WERI-Rb-1 (cell line): ENCODE data around the gene SIGLEC1.

ENCODE experiments used
- DNase-seq: peaks from one replicate; pipeline ENCODE4 v3.0.0-alpha.2; 2020
- H3K27ac ChIP-seq: fragments of 250-450 bp; sonication (Bioruptor Pico); 2 replicates; pipeline ENCODE4 v1.5.1; 2020; ENCODE audit warnings: mild to moderate bottlenecking, moderate library complexity
- H3K27me3 ChIP-seq: fragments of 250-450 bp; sonication (Bioruptor Pico); 2 replicates; pipeline ENCODE4 v1.5.1; 2021; ENCODE audit warnings: mild to moderate bottlenecking, low read depth, moderate library complexity; ENCODE audit not compliant: insufficient read depth, severe bottlenecking
- H3K36me3 ChIP-seq: fragments of 250-450 bp; sonication (Bioruptor Pico); 2 replicates; pipeline ENCODE4 v1.5.1; 2020; ENCODE audit warnings: mild to moderate bottlenecking, moderate library complexity
- H3K4me3 ChIP-seq: 2 replicates; pipeline ENCODE4 v1.5.1; 2011; ENCODE audit warnings: low read depth, mild to moderate bottlenecking, control low read depth, low read length
- H3K9me3 ChIP-seq: fragments of 250-450 bp; sonication (Bioruptor Pico); 2 replicates; pipeline ENCODE4 v1.5.1; 2021; ENCODE audit warnings: mild to moderate bottlenecking, moderate library complexity; ENCODE audit not compliant: severe bottlenecking
- CTCF ChIP-seq: IDR thresholded peaks from 2 replicates; pipeline ENCODE4 v1.5.1; 2011; ENCODE audit warnings: low read depth, mild to moderate bottlenecking, control low read depth, inconsistent platforms, low read length

SIGLEC1 gene

GRCh38 chr20:3663031-3663701 is 49.2 kb downstream of the SIGLEC1 start, which contains the start of gene GFRA4:
GFRA4 (minus strand) TSS chr20:3663399; CDS start chr20:3663399, 0 bp downstream.
- TF ChIP-seq CTCF: no peak
- Histone ChIP-seq H3K36me3 (no peaks in the 10 kb centered on the region), H3K27ac (no peak within 1 kb of the TSS), H3K9me3 (no peaks in the 10 kb centered on the region), H3K27me3 (peaks cover 9% of the 10 kb centered on the region), H3K4me3 (no peak within 1 kb of the TSS)
- DNase-seq: no peak
